CD14-positive monocyte (primary cell): ENCODE measurements around the gene S1PR4. TPM values are rescaled to one million over a fixed set of nuclear protein-coding genes. Genes with fewer than 3 reads are reported as not detected.

Experiments used
- DNase-seq, 3 donors: peaks; one replicate each; pipeline ENCODE4 v3.0.0-alpha.2; 2011 to 2022
- H2AFZ ChIP-seq: 2 replicates; pipeline ENCODE4 v1.6.0; 2012; ENCODE audit warnings: mild to moderate bottlenecking, low read depth, low read length, inconsistent platforms; ENCODE audit not compliant: insufficient read depth, poor library complexity, severe bottlenecking
- H3K27ac ChIP-seq, 2 donors: 1 replicate in 1 of 2; 2 replicates in 1 of 2; pipeline ENCODE4 v1.5.1; 2012 to 2013; ENCODE audit warnings: low read length in 2 of 2, control low read depth in 1 of 2, inconsistent platforms in 1 of 2, low read depth in 1 of 2, mild to moderate bottlenecking in 1 of 2
- H3K27me3 ChIP-seq, 2 donors: one replicate each; pipeline versions ENCODE4 v1.6.0 to v1.6.1; 2011 to 2013; ENCODE audit warnings: low read length in 2 of 2; ENCODE audit not compliant: control insufficient read depth in 2 of 2, insufficient read depth in 2 of 2
- H3K36me3 ChIP-seq, 2 donors: replicated peaks in 1 of 2; 1 replicate in 1 of 2; 2 replicates in 1 of 2; pipeline versions ENCODE4 v1.5.1 to v1.6.1; 2012 to 2013; ENCODE audit warnings: low read length in 2 of 2, control low read depth in 1 of 2, inconsistent platforms in 1 of 2, mild to moderate bottlenecking in 1 of 2; ENCODE audit not compliant: insufficient read depth in 2 of 2, control insufficient read depth in 1 of 2
- H3K4me1 ChIP-seq, 2 donors: 1 replicate in 1 of 2; 2 replicates in 1 of 2; pipeline versions ENCODE4 v1.5.1 to v1.6.1; 2012 to 2013; ENCODE audit warnings: low read length in 2 of 2, control low read depth in 1 of 2, inconsistent platforms in 1 of 2, mild to moderate bottlenecking in 1 of 2, moderate library complexity in 1 of 2; ENCODE audit not compliant: insufficient read depth in 2 of 2, control insufficient read depth in 1 of 2
- H3K4me2 ChIP-seq: replicated peaks from 2 replicates; pipeline ENCODE3; 2012; ENCODE audit warnings: low read length, moderate library complexity, mild to moderate bottlenecking; ENCODE audit not compliant: poor library complexity, severe bottlenecking; ENCODE audit errors: extremely low read depth
- H3K4me3 ChIP-seq, 3 experiments: fragments of 200-600 bp in 1 of 3; sonication (generic) in 1 of 3; replicated peaks in 1 of 3; 1 replicate in 2 of 3; 2 replicates in 1 of 3; pipeline ENCODE4 v1.5.1; 2011 to 2013; ENCODE audit warnings: low read length in 3 of 3, mild to moderate bottlenecking in 3 of 3, control low read depth in 2 of 3, low read depth in 2 of 3, inconsistent platforms in 1 of 3, moderate library complexity in 1 of 3
- H3K79me2 ChIP-seq: 2 replicates; pipeline ENCODE4 v1.6.0; 2012; ENCODE audit warnings: mild to moderate bottlenecking, control low read depth, inconsistent platforms, low read length, moderate library complexity; ENCODE audit not compliant: insufficient read depth
- H3K9ac ChIP-seq: 2 replicates; pipeline ENCODE4 v1.6.0; 2017; ENCODE audit warnings: low read length, mild to moderate bottlenecking; ENCODE audit not compliant: insufficient read depth, poor library complexity, severe bottlenecking
- H3K9me3 ChIP-seq, 2 donors: replicated peaks in 1 of 2; 1 replicate in 1 of 2; 2 replicates in 1 of 2; pipeline versions ENCODE4 v1.5.1 to v1.6.1; 2012 to 2013; ENCODE audit warnings: low read length in 2 of 2, control low read depth in 1 of 2; ENCODE audit not compliant: control insufficient read depth in 1 of 2, insufficient read depth in 1 of 2
- H4K20me1 ChIP-seq: 2 replicates; pipeline ENCODE4 v1.6.0; 2012; ENCODE audit warnings: mild to moderate bottlenecking, low read length, control low read depth, moderate library complexity; ENCODE audit not compliant: insufficient read depth
- H3K27ac Mint-ChIP-seq, 7 donors: one replicate each; pipeline ENCODE4 v1.8.0; 2020; ENCODE audit warnings: mild to moderate bottlenecking in 7 of 7, mixed read lengths in 7 of 7, moderate library complexity in 6 of 7, inconsistent platforms in 2 of 7
- H3K27me3 Mint-ChIP-seq, 3 donors: one replicate each; pipeline ENCODE4 v1.8.0; 2021 to 2022; ENCODE audit warnings: low read depth in 3 of 3, mild to moderate bottlenecking in 3 of 3, mixed read lengths in 3 of 3, moderate library complexity in 3 of 3, inconsistent platforms in 1 of 3
- H3K36me3 Mint-ChIP-seq, 2 donors: one replicate each; pipeline ENCODE4 v1.8.0; 2020; ENCODE audit warnings: mixed read lengths in 2 of 2, inconsistent platforms in 1 of 2, mild to moderate bottlenecking in 1 of 2
- H3K4me1 Mint-ChIP-seq: one replicate; pipeline ENCODE4 v1.8.0; 2020; ENCODE audit warnings: mild to moderate bottlenecking, mixed read lengths
- H3K4me3 Mint-ChIP-seq, 2 donors: one replicate each; pipeline ENCODE4 v1.8.0; 2020; ENCODE audit warnings: mild to moderate bottlenecking in 2 of 2, mixed read lengths in 2 of 2, moderate library complexity in 1 of 2
- H3K9me3 Mint-ChIP-seq, 7 donors: one replicate each; pipeline ENCODE4 v1.8.0; 2020 to 2022; ENCODE audit warnings: mixed read lengths in 7 of 7, mild to moderate bottlenecking in 6 of 7, moderate library complexity in 6 of 7, inconsistent platforms in 2 of 7
- CTCF ChIP-seq: fragments of 200-600 bp; IDR thresholded peaks from one replicate; pipeline ENCODE4 v1.8.0; 2022; ENCODE audit warnings: antibody characterized with exemption, mild to moderate bottlenecking
- WGBS: methylation state at CpG from one replicate; pipeline ENCODE4 v1.1.5; 2013; ENCODE audit warnings: missing lambda C conversion rate; ENCODE audit not compliant: insufficient coverage; 5-methylcytosine and 5-hydroxymethylcytosine counted together
- intact Hi-C, 2 donors: fragments of 100-400 bp; cut with micrococcal nuclease; formaldehyde crosslinking; loops; one replicate each; pipeline versions ENCODE4 v1.15.0 to v1.15.1; 2023
- polyA plus RNA-seq, 3 donors: library from polyadenylated mRNA; depleted of rRNA in 1 of 3; unstranded in 2 of 3; stranded (reverse) in 1 of 3; fragments of 300-500 nt in 2 of 3; fragments of >200 nt in 1 of 3; fragmentation: Illumina TruSeq in 2 of 3; gene quantifications; 1 replicate in 2 of 3; 2 replicates in 1 of 3; pipeline ENCODE4 v1.2.3, GENCODE V29; 2012 to 2021

Gene S1PR4
- polyA plus RNA-seq, 3 donors = 28.5 to 131 (median 105) TPM

- Histone ChIP-seq H3K79me2 (peaks cover 82% of the 10 kb centered on the region), H4K20me1 (peaks cover 53% of the 10 kb centered on the region), H3K27ac (peak overlapping the region; percentile 56 to 82), H3K36me3 (peaks cover 0 to 11% of the 10 kb centered on the region in 2 donors), H3K4me1 (peaks cover 57 to 63% of the 10 kb centered on the region in 2 donors), H3K9me3 (no peaks in the 10 kb centered on the region), H3K4me2 (peak overlapping the region; percentile 99), H3K27me3 (no peaks in the 10 kb centered on the region), H3K9ac (peak overlapping the region; percentile 66), H3K4me3 (peak overlapping the region in 2 of 3 experiments; percentile 26 to 78), H2AFZ (no peak overlapping the region)
- TF ChIP-seq CTCF = no peak
- H3K36me3 Mint-ChIP-seq = peaks cover 13 to 21% of the 10 kb centered on the region in 2 donors
- H3K27ac Mint-ChIP-seq = peak overlapping the region; percentile 77 to 92 (median 84)
- H3K4me3 Mint-ChIP-seq = peak overlapping the region; percentile 73 to 83
- no peak for DNase-seq
- H3K4me1 Mint-ChIP-seq = peaks cover 65% of the 10 kb centered on the region
- WGBS = 77% methylated on average over 31 of the region's 36 CpGs
- peaks cover 0 to 3% (median 0%) of the 10 kb centered on the region in 7 donors for H3K9me3 Mint-ChIP-seq
- peaks cover 0 to 4% (median 0%) of the 10 kb centered on the region in 3 donors for H3K27me3 Mint-ChIP-seq
- intact Hi-C loops = loop anchor here in 1 of 2 donors (10.0 kb wide), 1 partner anchor 363 kb away; no protein-coding TSS in a partner anchor
Measured at GRCh38 chr19:3187662-3188511, 9.3 kb downstream of the S1PR4 start.

- H3K9me3 ChIP-seq = no peaks in the 10 kb centered on the region
- Mint-ChIP-seq H3K9me3 (peaks cover 0 to 3% (median 0%) of the 10 kb centered on the region in 7 donors), H3K4me1 (peaks cover 65% of the 10 kb centered on the region), H3K27me3 (peaks cover 0 to 4% (median 0%) of the 10 kb centered on the region in 3 donors), H3K4me3 (peak overlapping the region; percentile 73 to 83), H3K27ac (peak overlapping the region; percentile 77 to 92 (median 83)), H3K36me3 (peaks cover 11 to 25% of the 10 kb centered on the region in 2 donors)
- peaks cover 0 to 9% of the 10 kb centered on the region in 2 donors for H3K36me3 ChIP-seq
- TF ChIP-seq CTCF = no peak
- DNase-seq = peak in 2 of 3 donors; percentile 40 to 45
- H3K4me2 ChIP-seq = peak overlapping the region; percentile 99
- peak overlapping the region; percentile 77 for H2AFZ ChIP-seq
- peaks cover 54% of the 10 kb centered on the region for H4K20me1 ChIP-seq
- intact Hi-C loops = loop anchor here in 1 of 2 donors (10.0 kb wide), 1 partner anchor 364 kb away; no protein-coding TSS in a partner anchor
- H3K79me2 ChIP-seq = peaks cover 78% of the 10 kb centered on the region
- H3K27ac ChIP-seq = peak overlapping the region; percentile 56 to 82
- peak overlapping the region; percentile 66 for H3K9ac ChIP-seq
- no peaks in the 10 kb centered on the region for H3K27me3 ChIP-seq
- H3K4me1 ChIP-seq = peaks cover 58 to 68% of the 10 kb centered on the region in 2 donors
- WGBS = 55% methylated on average over 25 of the region's 35 CpGs
- H3K4me3 ChIP-seq = peak overlapping the region in 2 of 3 experiments; percentile 26 to 71
Measured at GRCh38 chr19:3188627-3189596, 10.3 kb downstream of the S1PR4 start.
